GM23338 (cell line): ENCODE results near the gene DOCK6. TPM values are rescaled to one million over a fixed set of nuclear protein-coding genes. Genes with fewer than 3 reads are reported as not detected.

ENCODE experiments used
- ATAC-seq: fragments of 200-7000 bp; cut with Tn5 transposase; 3 replicates; pipeline ENCODE4 v1.9.1; 2020
- DNase-seq: peaks from one replicate; pipeline ENCODE4 v3.0.0-alpha.2; 2015; ENCODE audit warnings: low spot score
- H2AFZ ChIP-seq: fragments of 200-600 bp; sonication (generic); 2 replicates; pipeline ENCODE4 v1.8.0; 2016; ENCODE audit warnings: antibody characterized with exemption, mild to moderate bottlenecking, moderate library complexity
- H3F3A ChIP-seq: fragments of 200-600 bp; sonication (generic); replicated peaks from 2 replicates; pipeline ENCODE4 v1.8.0; 2017; ENCODE audit warnings: antibody characterized with exemption, mixed run types, low read depth
- H3K27ac ChIP-seq: fragments of 200-600 bp; sonication (generic); 2 replicates; pipeline ENCODE4 v1.6.1; 2016; ENCODE audit warnings: low read depth
- H3K27me3 ChIP-seq: fragments of 200-600 bp; sonication (generic); 2 replicates; pipeline ENCODE4 v1.8.0; 2016; ENCODE audit warnings: mild to moderate bottlenecking, mixed run types, moderate library complexity; ENCODE audit not compliant: insufficient read depth
- H3K36me3 ChIP-seq: fragments of 200-600 bp; sonication (generic); 2 replicates; pipeline ENCODE4 v1.8.0; 2016; ENCODE audit warnings: mild to moderate bottlenecking; ENCODE audit not compliant: insufficient read depth
- H3K4me1 ChIP-seq: fragments of 200-600 bp; sonication (generic); 2 replicates; pipeline ENCODE4 v1.8.0; 2016; ENCODE audit warnings: mild to moderate bottlenecking, moderate library complexity; ENCODE audit not compliant: insufficient read depth
- H3K4me2 ChIP-seq: fragments of 200-600 bp; sonication (generic); 2 replicates; pipeline ENCODE4 v1.7.1; 2017; ENCODE audit warnings: mixed run types
- H3K4me3 ChIP-seq: fragments of 200-600 bp; sonication (generic); 2 replicates; pipeline ENCODE4 v1.6.1; 2016; ENCODE audit warnings: mixed run types
- H3K79me2 ChIP-seq: fragments of 200-600 bp; sonication (generic); replicated peaks from 2 replicates; pipeline ENCODE4 v1.8.0; 2017; ENCODE audit warnings: mild to moderate bottlenecking; ENCODE audit not compliant: insufficient read depth
- H3K9me2 ChIP-seq: fragments of 200-600 bp; sonication (generic); 2 replicates; pipeline ENCODE4 v1.8.0; 2017; ENCODE audit not compliant: insufficient read depth
- H4K20me1 ChIP-seq: fragments of 200-600 bp; sonication (generic); replicated peaks from 2 replicates; pipeline ENCODE4 v1.8.0; 2017; ENCODE audit warnings: mild to moderate bottlenecking; ENCODE audit not compliant: insufficient read depth
- H3K27ac Mint-ChIP-seq: 2 replicates; pipeline ENCODE4 v1.8.0; 2020; ENCODE audit warnings: inconsistent platforms, mild to moderate bottlenecking, moderate library complexity, mixed read lengths
- H3K27me3 Mint-ChIP-seq: 3 replicates; pipeline ENCODE4 v1.8.0; 2022; ENCODE audit warnings: low read depth, mild to moderate bottlenecking, moderate library complexity, mixed read lengths, inconsistent platforms; ENCODE audit not compliant: insufficient read depth, poor library complexity
- H3K36me3 Mint-ChIP-seq: 3 replicates; pipeline ENCODE4 v1.8.0; 2021; ENCODE audit warnings: low read depth, mild to moderate bottlenecking, inconsistent platforms, moderate library complexity, mixed read lengths
- H3K4me1 Mint-ChIP-seq: 3 replicates; pipeline ENCODE4 v1.8.0; 2020; ENCODE audit warnings: mild to moderate bottlenecking, inconsistent platforms, mixed read lengths
- H3K4me3 Mint-ChIP-seq: 3 replicates; pipeline ENCODE4 v1.8.0; 2021; ENCODE audit warnings: moderate library complexity, mild to moderate bottlenecking, inconsistent platforms, mixed read lengths
- H3K9me3 Mint-ChIP-seq: 3 replicates; pipeline ENCODE4 v1.8.0; 2020; ENCODE audit warnings: moderate library complexity, mild to moderate bottlenecking, inconsistent platforms, mixed read lengths
- CREB1 ChIP-seq: fragments of 250-450 bp; sonication (Bioruptor Pico); IDR thresholded peaks from 2 replicates; pipeline ENCODE4 v1.5.0; 2020; ENCODE audit warnings: low read depth, mild to moderate bottlenecking, moderate library complexity
- EZH2 ChIP-seq: fragments of 200-600 bp; sonication (generic); IDR thresholded peaks from one replicate; pipeline ENCODE4 v1.8.0; 2017; ENCODE audit warnings: antibody characterized with exemption, mild to moderate bottlenecking, low read depth; ENCODE audit not compliant: unreplicated experiment
- EZH2phosphoT487 ChIP-seq: fragments of 200-600 bp; sonication (generic); IDR thresholded peaks from one replicate; pipeline ENCODE4 v1.8.1; 2018; ENCODE audit warnings: antibody characterized with exemption; ENCODE audit not compliant: unreplicated experiment
- JUNB ChIP-seq: IDR thresholded peaks from one replicate; pipeline ENCODE4 v1.6.1; 2016; ENCODE audit warnings: antibody characterized with exemption; ENCODE audit not compliant: unreplicated experiment
- NANOG ChIP-seq: IDR thresholded peaks from 2 replicates; pipeline ENCODE4 v1.6.1; 2016; ENCODE audit warnings: antibody characterized with exemption, borderline replicate concordance
- POLR2AphosphoS5 ChIP-seq: IDR thresholded peaks from 2 replicates; pipeline ENCODE4 v1.6.1; 2016; ENCODE audit warnings: antibody characterized with exemption, low read depth
- STAT1 ChIP-seq: IDR thresholded peaks from one replicate; pipeline ENCODE4 v1.6.1; 2016; ENCODE audit warnings: antibody characterized with exemption; ENCODE audit not compliant: unreplicated experiment
- ZNF114 ChIP-seq: fragments of 250-450 bp; sonication (Bioruptor Pico); IDR thresholded peaks from 2 replicates; pipeline ENCODE4 v1.5.0; 2020; ENCODE audit warnings: mild to moderate bottlenecking, moderate library complexity
- ZNF331 ChIP-seq: fragments of 250-450 bp; sonication (Bioruptor Pico); IDR thresholded peaks from 2 replicates; pipeline ENCODE4 v1.5.0; 2020; ENCODE audit warnings: low read depth, mild to moderate bottlenecking, moderate library complexity
- polyA plus RNA-seq: library from polyadenylated mRNA; unstranded; fragments of >200 nt; fragmentation: Nextera tagmentation; extraction: Ambion mirVana; gene quantifications from 2 replicates; pipeline ENCODE4 v1.2.1, GENCODE V29; 2016
- total RNA-seq: library from RNA; depleted of rRNA; stranded (reverse); fragments of >200 nt; shearing (Covaris generic); gene quantifications from 2 replicates; pipeline ENCODE4 v1.2.3, GENCODE V29; 2014
- TF ChIP-seq, protein P1 (sequence below): IDR thresholded peaks from one replicate; pipeline ENCODE4 v1.6.1; 2018; ENCODE audit warnings: antibody characterized with exemption; ENCODE audit not compliant: unreplicated experiment
- TF ChIP-seq, protein P2 (sequence below): fragments of 250-450 bp; sonication (Bioruptor Pico); IDR thresholded peaks from 2 replicates; pipeline ENCODE4 v1.5.0; 2020; ENCODE audit warnings: mild to moderate bottlenecking, moderate library complexity
- TF ChIP-seq, protein P3 (sequence below), 2 experiments: fragments of 200-600 bp in 1 of 2; sonication (generic) in 1 of 2; conservative IDR thresholded peaks; 2 replicates each; pipeline versions ENCODE4 v1.5.1 to v1.6.1; 2016 to 2017; ENCODE audit warnings: antibody characterized with exemption in 2 of 2, low read depth in 2 of 2, mild to moderate bottlenecking in 2 of 2, moderate library complexity in 1 of 2
- TF ChIP-seq, protein P4 (sequence below): IDR thresholded peaks from 2 replicates; pipeline ENCODE4 v1.6.1; 2016; ENCODE audit warnings: antibody characterized with exemption

The DOCK6 gene
- total and polyA plus RNA-seq, 2 experiments from 2014 or later, result 34.6 to 49.0 TPM

DNA sequence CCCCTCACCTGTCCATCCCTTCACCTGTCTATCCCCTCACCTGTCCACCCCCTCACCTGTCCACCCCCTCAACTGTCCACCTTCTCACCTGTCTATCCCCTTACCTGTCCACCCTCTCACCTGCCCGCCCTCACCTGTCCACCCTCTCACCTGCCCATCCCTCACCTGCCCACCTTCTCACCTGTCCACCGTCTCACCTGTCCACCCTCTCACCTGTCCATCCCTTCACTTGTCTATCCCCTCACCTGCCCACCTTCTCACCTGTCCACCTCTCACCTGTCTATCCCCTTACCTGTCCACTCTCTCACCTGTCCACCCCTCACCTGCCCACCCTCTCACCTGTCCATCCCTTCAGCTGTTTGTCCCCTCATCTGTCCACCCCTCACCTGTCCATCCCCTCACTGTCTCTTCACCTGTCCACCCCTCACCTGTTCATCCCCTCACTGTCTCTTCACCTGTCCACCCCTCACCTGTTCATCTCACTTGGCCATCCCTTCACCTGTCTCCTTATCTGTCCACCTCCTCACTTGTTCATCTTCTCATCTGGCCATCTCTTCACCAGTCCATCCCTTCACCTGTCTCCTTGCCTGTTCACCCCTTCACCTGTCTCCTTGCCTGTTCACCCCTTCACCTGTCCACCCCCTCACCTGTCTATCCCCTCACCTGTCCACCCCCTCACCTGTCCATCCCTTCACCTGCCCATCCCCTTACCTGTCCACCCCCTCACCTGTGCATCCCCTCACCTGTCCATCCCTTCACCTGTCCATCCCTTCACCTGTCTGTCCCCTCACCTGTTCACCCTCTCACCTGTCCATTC lies 52.3 kb downstream of the DOCK6 start:
- H3K4me3 ChIP-seq, result no peak overlapping the region
- peaks cover 1% of the 10 kb centered on the region for H3K27me3 Mint-ChIP-seq
- no peak overlapping the region for H2AFZ ChIP-seq
- no peak overlapping the region for H3K4me3 Mint-ChIP-seq
- H3K36me3 ChIP-seq, result 0 out of 2 replicates have a peak, but pooled peaks cover 3% of the 10 kb centered on the region
- H3K4me1 Mint-ChIP-seq, result no peaks in the 10 kb centered on the region
- H3K9me2 ChIP-seq, result no peaks in the 10 kb centered on the region
- H4K20me1 ChIP-seq, result 0 out of 2 replicates have a peak, but pooled peaks cover 3% of the 10 kb centered on the region
- no peak for DNase-seq
- TF ChIP-seq ZNF114 (CRISPR knock-in tag) (no peak), EZH2phosphoT487 (no peak), JUNB (no peak), STAT1 (no peak), CREB1 (CRISPR knock-in tag) (no peak), EZH2 (no peak), ZNF331 (CRISPR knock-in tag) (no peak), NANOG (no peak), POLR2AphosphoS5 (no peak)
- TF ChIP-seq, protein P1, sequence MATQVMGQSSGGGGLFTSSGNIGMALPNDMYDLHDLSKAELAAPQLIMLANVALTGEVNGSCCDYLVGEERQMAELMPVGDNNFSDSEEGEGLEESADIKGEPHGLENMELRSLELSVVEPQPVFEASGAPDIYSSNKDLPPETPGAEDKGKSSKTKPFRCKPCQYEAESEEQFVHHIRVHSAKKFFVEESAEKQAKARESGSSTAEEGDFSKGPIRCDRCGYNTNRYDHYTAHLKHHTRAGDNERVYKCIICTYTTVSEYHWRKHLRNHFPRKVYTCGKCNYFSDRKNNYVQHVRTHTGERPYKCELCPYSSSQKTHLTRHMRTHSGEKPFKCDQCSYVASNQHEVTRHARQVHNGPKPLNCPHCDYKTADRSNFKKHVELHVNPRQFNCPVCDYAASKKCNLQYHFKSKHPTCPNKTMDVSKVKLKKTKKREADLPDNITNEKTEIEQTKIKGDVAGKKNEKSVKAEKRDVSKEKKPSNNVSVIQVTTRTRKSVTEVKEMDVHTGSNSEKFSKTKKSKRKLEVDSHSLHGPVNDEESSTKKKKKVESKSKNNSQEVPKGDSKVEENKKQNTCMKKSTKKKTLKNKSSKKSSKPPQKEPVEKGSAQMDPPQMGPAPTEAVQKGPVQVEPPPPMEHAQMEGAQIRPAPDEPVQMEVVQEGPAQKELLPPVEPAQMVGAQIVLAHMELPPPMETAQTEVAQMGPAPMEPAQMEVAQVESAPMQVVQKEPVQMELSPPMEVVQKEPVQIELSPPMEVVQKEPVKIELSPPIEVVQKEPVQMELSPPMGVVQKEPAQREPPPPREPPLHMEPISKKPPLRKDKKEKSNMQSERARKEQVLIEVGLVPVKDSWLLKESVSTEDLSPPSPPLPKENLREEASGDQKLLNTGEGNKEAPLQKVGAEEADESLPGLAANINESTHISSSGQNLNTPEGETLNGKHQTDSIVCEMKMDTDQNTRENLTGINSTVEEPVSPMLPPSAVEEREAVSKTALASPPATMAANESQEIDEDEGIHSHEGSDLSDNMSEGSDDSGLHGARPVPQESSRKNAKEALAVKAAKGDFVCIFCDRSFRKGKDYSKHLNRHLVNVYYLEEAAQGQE, result no peak
- TF ChIP-seq, protein P2, sequence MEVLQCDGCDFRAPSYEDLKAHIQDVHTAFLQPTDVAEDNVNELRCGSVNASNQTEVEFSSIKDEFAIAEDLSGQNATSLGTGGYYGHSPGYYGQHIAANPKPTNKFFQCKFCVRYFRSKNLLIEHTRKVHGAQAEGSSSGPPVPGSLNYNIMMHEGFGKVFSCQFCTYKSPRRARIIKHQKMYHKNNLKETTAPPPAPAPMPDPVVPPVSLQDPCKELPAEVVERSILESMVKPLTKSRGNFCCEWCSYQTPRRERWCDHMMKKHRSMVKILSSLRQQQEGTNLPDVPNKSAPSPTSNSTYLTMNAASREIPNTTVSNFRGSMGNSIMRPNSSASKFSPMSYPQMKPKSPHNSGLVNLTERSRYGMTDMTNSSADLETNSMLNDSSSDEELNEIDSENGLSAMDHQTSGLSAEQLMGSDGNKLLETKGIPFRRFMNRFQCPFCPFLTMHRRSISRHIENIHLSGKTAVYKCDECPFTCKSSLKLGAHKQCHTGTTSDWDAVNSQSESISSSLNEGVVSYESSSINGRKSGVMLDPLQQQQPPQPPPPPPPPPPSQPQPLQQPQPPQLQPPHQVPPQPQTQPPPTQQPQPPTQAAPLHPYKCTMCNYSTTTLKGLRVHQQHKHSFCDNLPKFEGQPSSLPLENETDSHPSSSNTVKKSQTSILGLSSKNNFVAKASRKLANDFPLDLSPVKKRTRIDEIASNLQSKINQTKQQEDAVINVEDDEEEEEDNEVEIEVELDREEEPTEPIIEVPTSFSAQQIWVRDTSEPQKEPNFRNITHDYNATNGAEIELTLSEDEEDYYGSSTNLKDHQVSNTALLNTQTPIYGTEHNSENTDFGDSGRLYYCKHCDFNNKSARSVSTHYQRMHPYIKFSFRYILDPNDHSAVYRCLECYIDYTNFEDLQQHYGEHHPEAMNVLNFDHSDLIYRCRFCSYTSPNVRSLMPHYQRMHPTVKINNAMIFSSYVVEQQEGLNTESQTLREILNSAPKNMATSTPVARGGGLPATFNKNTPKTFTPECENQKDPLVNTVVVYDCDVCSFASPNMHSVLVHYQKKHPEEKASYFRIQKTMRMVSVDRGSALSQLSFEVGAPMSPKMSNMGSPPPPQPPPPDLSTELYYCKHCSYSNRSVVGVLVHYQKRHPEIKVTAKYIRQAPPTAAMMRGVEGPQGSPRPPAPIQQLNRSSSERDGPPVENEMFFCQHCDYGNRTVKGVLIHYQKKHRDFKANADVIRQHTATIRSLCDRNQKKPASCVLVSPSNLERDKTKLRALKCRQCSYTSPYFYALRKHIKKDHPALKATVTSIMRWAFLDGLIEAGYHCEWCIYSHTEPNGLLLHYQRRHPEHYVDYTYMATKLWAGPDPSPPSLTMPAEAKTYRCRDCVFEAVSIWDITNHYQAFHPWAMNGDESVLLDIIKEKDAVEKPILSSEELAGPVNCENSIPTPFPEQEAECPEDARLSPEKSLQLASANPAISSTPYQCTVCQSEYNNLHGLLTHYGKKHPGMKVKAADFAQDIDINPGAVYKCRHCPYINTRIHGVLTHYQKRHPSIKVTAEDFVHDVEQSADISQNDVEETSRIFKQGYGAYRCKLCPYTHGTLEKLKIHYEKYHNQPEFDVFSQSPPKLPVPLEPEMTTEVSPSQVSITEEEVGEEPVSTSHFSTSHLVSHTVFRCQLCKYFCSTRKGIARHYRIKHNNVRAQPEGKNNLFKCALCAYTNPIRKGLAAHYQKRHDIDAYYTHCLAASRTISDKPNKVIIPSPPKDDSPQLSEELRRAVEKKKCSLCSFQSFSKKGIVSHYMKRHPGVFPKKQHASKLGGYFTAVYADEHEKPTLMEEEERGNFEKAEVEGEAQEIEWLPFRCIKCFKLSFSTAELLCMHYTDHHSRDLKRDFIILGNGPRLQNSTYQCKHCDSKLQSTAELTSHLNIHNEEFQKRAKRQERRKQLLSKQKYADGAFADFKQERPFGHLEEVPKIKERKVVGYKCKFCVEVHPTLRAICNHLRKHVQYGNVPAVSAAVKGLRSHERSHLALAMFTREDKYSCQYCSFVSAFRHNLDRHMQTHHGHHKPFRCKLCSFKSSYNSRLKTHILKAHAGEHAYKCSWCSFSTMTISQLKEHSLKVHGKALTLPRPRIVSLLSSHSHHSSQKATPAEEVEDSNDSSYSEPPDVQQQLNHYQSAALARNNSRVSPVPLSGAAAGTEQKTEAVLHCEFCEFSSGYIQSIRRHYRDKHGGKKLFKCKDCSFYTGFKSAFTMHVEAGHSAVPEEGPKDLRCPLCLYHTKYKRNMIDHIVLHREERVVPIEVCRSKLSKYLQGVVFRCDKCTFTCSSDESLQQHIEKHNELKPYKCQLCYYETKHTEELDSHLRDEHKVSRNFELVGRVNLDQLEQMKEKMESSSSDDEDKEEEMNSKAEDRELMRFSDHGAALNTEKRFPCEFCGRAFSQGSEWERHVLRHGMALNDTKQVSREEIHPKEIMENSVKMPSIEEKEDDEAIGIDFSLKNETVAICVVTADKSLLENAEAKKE (CRISPR knock-in tag), result no peak
- TF ChIP-seq, protein P3, sequence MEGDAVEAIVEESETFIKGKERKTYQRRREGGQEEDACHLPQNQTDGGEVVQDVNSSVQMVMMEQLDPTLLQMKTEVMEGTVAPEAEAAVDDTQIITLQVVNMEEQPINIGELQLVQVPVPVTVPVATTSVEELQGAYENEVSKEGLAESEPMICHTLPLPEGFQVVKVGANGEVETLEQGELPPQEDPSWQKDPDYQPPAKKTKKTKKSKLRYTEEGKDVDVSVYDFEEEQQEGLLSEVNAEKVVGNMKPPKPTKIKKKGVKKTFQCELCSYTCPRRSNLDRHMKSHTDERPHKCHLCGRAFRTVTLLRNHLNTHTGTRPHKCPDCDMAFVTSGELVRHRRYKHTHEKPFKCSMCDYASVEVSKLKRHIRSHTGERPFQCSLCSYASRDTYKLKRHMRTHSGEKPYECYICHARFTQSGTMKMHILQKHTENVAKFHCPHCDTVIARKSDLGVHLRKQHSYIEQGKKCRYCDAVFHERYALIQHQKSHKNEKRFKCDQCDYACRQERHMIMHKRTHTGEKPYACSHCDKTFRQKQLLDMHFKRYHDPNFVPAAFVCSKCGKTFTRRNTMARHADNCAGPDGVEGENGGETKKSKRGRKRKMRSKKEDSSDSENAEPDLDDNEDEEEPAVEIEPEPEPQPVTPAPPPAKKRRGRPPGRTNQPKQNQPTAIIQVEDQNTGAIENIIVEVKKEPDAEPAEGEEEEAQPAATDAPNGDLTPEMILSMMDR (conservative IDR thresholded peaks at IDR 0.05; ENCODE audit: low read depth in 2 of 2), result no peak
- TF ChIP-seq, protein P4, sequence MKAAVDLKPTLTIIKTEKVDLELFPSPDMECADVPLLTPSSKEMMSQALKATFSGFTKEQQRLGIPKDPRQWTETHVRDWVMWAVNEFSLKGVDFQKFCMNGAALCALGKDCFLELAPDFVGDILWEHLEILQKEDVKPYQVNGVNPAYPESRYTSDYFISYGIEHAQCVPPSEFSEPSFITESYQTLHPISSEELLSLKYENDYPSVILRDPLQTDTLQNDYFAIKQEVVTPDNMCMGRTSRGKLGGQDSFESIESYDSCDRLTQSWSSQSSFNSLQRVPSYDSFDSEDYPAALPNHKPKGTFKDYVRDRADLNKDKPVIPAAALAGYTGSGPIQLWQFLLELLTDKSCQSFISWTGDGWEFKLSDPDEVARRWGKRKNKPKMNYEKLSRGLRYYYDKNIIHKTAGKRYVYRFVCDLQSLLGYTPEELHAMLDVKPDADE, result no peak
- H3K36me3 Mint-ChIP-seq, result peaks cover 12% of the 10 kb centered on the region; the same call in 2 of the 3 replicates
- H3K27ac ChIP-seq, result no peak overlapping the region
- no peaks in the 10 kb centered on the region for H3K9me3 Mint-ChIP-seq
- ATAC-seq, result no peak
- no peaks in the 10 kb centered on the region for H3K79me2 ChIP-seq
- 0 out of 2 replicates have a peak, but pooled peaks cover 7% of the 10 kb centered on the region for H3F3A ChIP-seq
- no peaks in the 10 kb centered on the region for H3K27me3 ChIP-seq
- no peaks in the 10 kb centered on the region for H3K4me1 ChIP-seq
- H3K27ac Mint-ChIP-seq, result no peak overlapping the region
- no peak overlapping the region for H3K4me2 ChIP-seq
